Colonic mucosa (tissue), 4 donors: ENCODE measurements around the gene PCOLCE2. TPM values are rescaled to one million over a fixed set of nuclear protein-coding genes. Genes with fewer than 3 reads are reported as not detected.

Experiments used
- DNase-seq: peaks from one replicate; pipeline ENCODE4 v3.0.0-alpha.2; 2020
- H3K27ac ChIP-seq: fragments of 200-600 bp; one replicate; pipeline ENCODE4 v1.8.0; 2021
- H3K27me3 ChIP-seq: fragments of 200-600 bp; one replicate; pipeline ENCODE4 v1.8.0; 2021
- H3K36me3 ChIP-seq: fragments of 200-600 bp; one replicate; pipeline ENCODE4 v1.8.0; 2021
- H3K4me1 ChIP-seq: fragments of 200-600 bp; one replicate; pipeline ENCODE4 v1.8.0; 2021; ENCODE audit warnings: mild to moderate bottlenecking
- H3K4me3 ChIP-seq: fragments of 200-600 bp; one replicate; pipeline ENCODE4 v1.8.0; 2021
- H3K9ac ChIP-seq, 2 donors: one replicate each; pipeline ENCODE4 v1.7.0; 2013; ENCODE audit warnings: control low read depth in 2 of 2, low read depth in 2 of 2, low read length in 2 of 2
- H3K9me3 ChIP-seq: fragments of 200-600 bp; one replicate; pipeline ENCODE4 v1.8.0; 2021
- intact Hi-C: fragments of 100-400 bp; cut with DNase I; formaldehyde crosslinking; loops from one replicate; pipeline ENCODE4 v1.14.1; 2022
- total RNA-seq, 2 donors: library from RNA; stranded (reverse); fragmentation: NEBNext Ultra II Directional in 1 of 2; extraction: Animal tissue kit (Norgen Biotek cat#: 25700) in 1 of 2; gene quantifications; one replicate each; pipeline ENCODE4 v1.2.1, GENCODE V29; 2021
- TF ChIP-seq, protein P1 (sequence below): fragments of 200-600 bp; IDR thresholded peaks from one replicate; pipeline ENCODE4 v1.8.0; 2022; ENCODE audit warnings: antibody characterized with exemption, mild to moderate bottlenecking
- donor health status: healthy.
- donor health status: DM: no; HTN: no; CAD: no.
- donor health status: DM: no; HTN: no; CAD: no.

The PCOLCE2 gene
- total RNA-seq, 2 donors from 2014 or later, result 1.0 to 1.9 TPM

DNA sequence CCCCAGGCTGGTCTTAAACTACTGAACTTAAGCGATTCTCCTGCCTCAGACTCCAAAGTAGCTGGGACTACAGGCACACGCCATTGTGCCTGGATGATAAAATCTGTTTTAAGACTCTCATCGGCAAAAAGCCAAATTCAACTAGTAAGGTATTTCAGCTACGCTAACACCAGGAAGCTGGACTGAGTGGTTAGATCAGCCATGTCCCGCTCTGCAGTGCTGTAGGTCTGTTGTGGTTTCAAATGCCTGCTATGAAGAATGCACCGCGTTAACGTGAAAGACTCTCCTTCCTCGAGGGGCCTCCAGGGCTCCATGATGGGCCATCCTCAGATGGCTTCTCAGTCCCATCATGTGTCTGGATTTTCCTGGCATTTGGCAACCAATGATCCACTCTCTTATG, 70.2 kb downstream of the PCOLCE2 start:
- no peak for DNase-seq
- TF ChIP-seq, protein P1, sequence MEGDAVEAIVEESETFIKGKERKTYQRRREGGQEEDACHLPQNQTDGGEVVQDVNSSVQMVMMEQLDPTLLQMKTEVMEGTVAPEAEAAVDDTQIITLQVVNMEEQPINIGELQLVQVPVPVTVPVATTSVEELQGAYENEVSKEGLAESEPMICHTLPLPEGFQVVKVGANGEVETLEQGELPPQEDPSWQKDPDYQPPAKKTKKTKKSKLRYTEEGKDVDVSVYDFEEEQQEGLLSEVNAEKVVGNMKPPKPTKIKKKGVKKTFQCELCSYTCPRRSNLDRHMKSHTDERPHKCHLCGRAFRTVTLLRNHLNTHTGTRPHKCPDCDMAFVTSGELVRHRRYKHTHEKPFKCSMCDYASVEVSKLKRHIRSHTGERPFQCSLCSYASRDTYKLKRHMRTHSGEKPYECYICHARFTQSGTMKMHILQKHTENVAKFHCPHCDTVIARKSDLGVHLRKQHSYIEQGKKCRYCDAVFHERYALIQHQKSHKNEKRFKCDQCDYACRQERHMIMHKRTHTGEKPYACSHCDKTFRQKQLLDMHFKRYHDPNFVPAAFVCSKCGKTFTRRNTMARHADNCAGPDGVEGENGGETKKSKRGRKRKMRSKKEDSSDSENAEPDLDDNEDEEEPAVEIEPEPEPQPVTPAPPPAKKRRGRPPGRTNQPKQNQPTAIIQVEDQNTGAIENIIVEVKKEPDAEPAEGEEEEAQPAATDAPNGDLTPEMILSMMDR, result no peak
- Histone ChIP-seq H3K27me3 (no peaks in the 10 kb centered on the region), H3K36me3 (no peaks in the 10 kb centered on the region), H3K9ac (no peak overlapping the region), H3K4me1 (no peaks in the 10 kb centered on the region), H3K27ac (no peak overlapping the region), H3K9me3 (no peaks in the 10 kb centered on the region), H3K4me3 (no peak overlapping the region)
- intact Hi-C loops, result no loop called here

DNA sequence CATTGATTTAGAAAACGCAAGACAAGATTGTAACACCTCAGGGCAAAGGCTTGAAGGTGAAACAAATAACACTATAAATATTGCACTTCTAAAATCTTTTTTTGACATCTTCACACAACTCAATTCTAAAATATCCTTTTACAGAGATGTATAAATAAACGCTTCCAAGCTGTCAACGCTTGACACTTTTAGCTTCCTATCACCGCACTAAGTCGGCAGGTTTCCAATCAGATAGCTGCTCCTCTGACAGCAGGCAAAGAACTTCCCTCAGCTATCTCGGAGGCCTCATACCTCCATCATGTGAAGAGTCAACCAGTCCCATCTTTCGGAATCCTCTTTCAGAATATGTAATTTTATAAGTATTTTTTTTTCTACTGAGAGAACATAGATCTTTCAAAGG, 71.0 kb downstream of the PCOLCE2 start:
- Histone ChIP-seq H3K4me3 (no peak overlapping the region), H3K27me3 (no peaks in the 10 kb centered on the region), H3K9me3 (no peaks in the 10 kb centered on the region), H3K27ac (no peak overlapping the region), H3K4me1 (no peaks in the 10 kb centered on the region), H3K9ac (no peak overlapping the region), H3K36me3 (no peaks in the 10 kb centered on the region)
- DNase-seq, result no peak
- intact Hi-C loops, result no loop called here
- TF ChIP-seq, protein P1, result no peak

DNA sequence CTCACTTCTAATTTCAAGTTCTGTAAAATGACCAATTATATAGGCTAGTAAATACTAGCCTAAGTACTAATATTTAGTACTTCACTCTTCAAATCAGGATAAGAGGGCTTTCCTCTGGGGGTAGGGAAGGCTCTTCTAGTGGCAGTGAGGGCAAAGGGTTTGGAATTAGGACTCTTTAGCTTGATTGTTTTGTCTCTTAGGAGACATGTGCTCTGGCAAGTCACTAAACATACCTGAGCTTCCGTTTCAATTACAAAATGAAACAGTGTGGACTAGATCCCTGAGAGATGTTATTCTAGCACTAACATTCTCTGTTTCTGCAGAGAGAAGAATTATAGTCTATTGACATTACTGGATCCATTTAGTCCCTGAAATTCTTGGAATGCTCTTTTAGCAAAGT, 71.5 kb downstream of the PCOLCE2 start:
- intact Hi-C loops, result no loop called here
- Histone ChIP-seq H3K27me3 (no peaks in the 10 kb centered on the region), H3K27ac (no peak overlapping the region), H3K4me3 (no peak overlapping the region), H3K36me3 (no peaks in the 10 kb centered on the region), H3K9me3 (no peaks in the 10 kb centered on the region), H3K4me1 (no peaks in the 10 kb centered on the region), H3K9ac (no peak overlapping the region)
- no peak for DNase-seq
- TF ChIP-seq, protein P1, result no peak

DNA sequence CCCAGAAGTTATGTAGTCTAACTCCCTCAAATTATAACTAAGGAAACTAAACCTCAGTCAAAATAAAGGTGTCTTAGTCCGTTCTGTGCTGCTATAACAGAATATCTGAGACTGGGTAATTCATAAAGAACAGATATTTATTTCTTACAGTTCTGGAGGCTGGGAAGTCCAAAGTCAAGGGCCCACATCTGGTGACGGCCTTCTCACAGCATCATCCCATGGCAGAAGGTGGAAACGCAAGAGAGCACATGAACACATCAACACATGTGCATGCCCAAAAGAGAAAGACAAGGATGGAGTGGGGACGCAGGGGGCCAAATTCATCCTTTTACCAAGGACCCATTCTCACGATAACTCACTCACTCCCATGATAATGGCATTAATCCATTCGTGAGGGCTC, 73.1 kb downstream of the PCOLCE2 start:
- H3K27me3 ChIP-seq, result no peaks in the 10 kb centered on the region
- no peaks in the 10 kb centered on the region for H3K36me3 ChIP-seq
- no peak overlapping the region for H3K4me3 ChIP-seq
- no peak overlapping the region for H3K27ac ChIP-seq
- H3K9me3 ChIP-seq, result no peaks in the 10 kb centered on the region
- TF ChIP-seq, protein P1, result no peak
- no peaks in the 10 kb centered on the region for H3K4me1 ChIP-seq
- intact Hi-C loops, result no loop called here
- no peak overlapping the region for H3K9ac ChIP-seq
- no peak for DNase-seq

DNA sequence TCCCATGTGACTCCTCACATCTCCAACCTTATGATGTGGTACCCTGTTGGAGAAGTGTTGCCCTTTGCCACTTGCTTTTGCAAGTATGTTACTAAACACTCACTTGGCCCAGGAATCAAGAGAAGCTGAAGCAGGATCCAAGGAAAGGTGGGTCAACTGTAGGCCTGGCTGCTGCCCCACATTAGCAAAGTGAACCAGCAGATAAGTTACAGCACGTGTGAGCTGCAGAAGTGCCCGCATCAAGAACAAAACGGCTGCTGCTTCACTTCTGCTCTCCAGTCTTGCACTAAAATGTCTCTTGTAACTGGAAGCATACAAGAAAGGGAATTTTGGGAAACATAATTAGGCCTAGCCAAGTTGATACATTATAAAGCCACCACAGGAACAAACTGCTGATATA, 79.6 kb downstream of the PCOLCE2 start:
- H3K4me1 ChIP-seq, result no peaks in the 10 kb centered on the region
- no peak overlapping the region for H3K4me3 ChIP-seq
- TF ChIP-seq, protein P1, result no peak
- no peaks in the 10 kb centered on the region for H3K36me3 ChIP-seq
- intact Hi-C loops, result no loop called here
- no peak overlapping the region for H3K9ac ChIP-seq
- no peak for DNase-seq
- H3K9me3 ChIP-seq, result no peaks in the 10 kb centered on the region
- H3K27ac ChIP-seq, result no peak overlapping the region
- H3K27me3 ChIP-seq, result no peaks in the 10 kb centered on the region
